ENCODE measurements around the gene SRSF12.
A peak's percentile ranks its signal among the peaks of the same experiment; 100 is the strongest.

Gene SRSF12

GRCh38 chr6:89117211-89118108, at the start of gene SRSF12:
Gene SRSF12, minus strand, starts transcription at chr6:89118071. Its CDS starts 184 bp downstream, at chr6:89117887.
- peak; percentile 29 for DNase-seq

- DNase-seq, result no peak
These were observed 44.1 kb upstream of the SRSF12 start for GRCh38 chr6:89162047-89162371.

- DNase-seq, result no peak
These were observed 43.6 kb upstream of the SRSF12 start for GRCh38 chr6:89161326-89162046.

GRCh38 chr6:89160331-89161092, 42.6 kb upstream of the SRSF12 start:
- DNase-seq, result no peak

- DNase-seq, result no peak
These were observed 36.3 kb upstream of the SRSF12 start for GRCh38 chr6:89154131-89154530.

GRCh38 chr6:89148016-89148750, 30.3 kb upstream of the SRSF12 start:
- no peak for DNase-seq

GRCh38 chr6:89146718-89147700, 29.1 kb upstream of the SRSF12 start:
- DNase-seq, result peak; percentile 26

- peak; percentile 68 for DNase-seq
These were observed 28.3 kb upstream of the SRSF12 start, which contains the start of gene PM20D2 for GRCh38 chr6:89145956-89146717. Gene PM20D2, plus strand, starts transcription at chr6:89146055. Its CDS starts 90 bp downstream, at chr6:89146145.

GRCh38 chr6:89145091-89145955, 27.5 kb upstream of the SRSF12 start:
- peak; percentile 60 for DNase-seq

- DNase-seq, result peak; percentile 83
These were observed 26.6 kb upstream of the SRSF12 start for GRCh38 chr6:89144354-89144906.

GRCh38 chr6:89140347-89141156, 22.7 kb upstream of the SRSF12 start:
- no peak for DNase-seq

GRCh38 chr6:89139509-89140346, 21.9 kb upstream of the SRSF12 start:
- DNase-seq, result no peak

- no peak for DNase-seq
These were observed 20.3 kb upstream of the SRSF12 start for GRCh38 chr6:89138173-89138572.

GRCh38 chr6:89134723-89135122, 16.9 kb upstream of the SRSF12 start:
- DNase-seq, result no peak

- DNase-seq, result no peak
These were observed 16.1 kb upstream of the SRSF12 start for GRCh38 chr6:89133981-89134380.

- DNase-seq, result no peak
These were observed 14.2 kb upstream of the SRSF12 start for GRCh38 chr6:89132057-89132456.

- DNase-seq, result no peak
These were observed 13.7 kb upstream of the SRSF12 start for GRCh38 chr6:89131599-89131998.
